GM12873 (cell line): ENCODE measurements around the gene NR6A1.

Source experiments
- TF ChIP-seq, protein P1 (sequence below): IDR thresholded peaks from 2 replicates; pipeline ENCODE4 v1.5.1; 2012; ENCODE audit warnings: low read depth, mild to moderate bottlenecking, moderate library complexity, low read length, control low read depth; ENCODE audit not compliant: insufficient read depth; ENCODE audit errors: missing control alignments

The NR6A1 gene

DNA sequence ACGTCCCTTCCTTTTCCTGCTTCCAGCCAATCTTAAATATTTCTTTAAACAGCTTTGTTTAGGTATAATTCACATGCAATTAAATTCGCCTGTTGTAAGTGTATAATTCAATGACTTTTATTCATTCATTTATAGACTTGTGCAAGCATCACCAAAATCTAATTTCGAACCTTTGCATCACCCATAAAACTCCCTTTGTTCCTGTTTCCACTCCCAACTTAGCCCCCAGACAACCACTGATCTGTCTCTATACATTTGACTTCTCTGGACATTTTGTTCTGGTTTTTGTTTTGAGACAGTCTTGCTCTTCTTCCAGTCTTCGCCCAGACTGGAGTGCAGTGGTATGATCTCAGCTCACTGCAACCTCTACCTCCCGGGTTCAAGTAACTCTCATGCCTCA, 71.5 kb downstream of the NR6A1 start:
- TF ChIP-seq, protein P1, sequence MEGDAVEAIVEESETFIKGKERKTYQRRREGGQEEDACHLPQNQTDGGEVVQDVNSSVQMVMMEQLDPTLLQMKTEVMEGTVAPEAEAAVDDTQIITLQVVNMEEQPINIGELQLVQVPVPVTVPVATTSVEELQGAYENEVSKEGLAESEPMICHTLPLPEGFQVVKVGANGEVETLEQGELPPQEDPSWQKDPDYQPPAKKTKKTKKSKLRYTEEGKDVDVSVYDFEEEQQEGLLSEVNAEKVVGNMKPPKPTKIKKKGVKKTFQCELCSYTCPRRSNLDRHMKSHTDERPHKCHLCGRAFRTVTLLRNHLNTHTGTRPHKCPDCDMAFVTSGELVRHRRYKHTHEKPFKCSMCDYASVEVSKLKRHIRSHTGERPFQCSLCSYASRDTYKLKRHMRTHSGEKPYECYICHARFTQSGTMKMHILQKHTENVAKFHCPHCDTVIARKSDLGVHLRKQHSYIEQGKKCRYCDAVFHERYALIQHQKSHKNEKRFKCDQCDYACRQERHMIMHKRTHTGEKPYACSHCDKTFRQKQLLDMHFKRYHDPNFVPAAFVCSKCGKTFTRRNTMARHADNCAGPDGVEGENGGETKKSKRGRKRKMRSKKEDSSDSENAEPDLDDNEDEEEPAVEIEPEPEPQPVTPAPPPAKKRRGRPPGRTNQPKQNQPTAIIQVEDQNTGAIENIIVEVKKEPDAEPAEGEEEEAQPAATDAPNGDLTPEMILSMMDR, result no peak

DNA sequence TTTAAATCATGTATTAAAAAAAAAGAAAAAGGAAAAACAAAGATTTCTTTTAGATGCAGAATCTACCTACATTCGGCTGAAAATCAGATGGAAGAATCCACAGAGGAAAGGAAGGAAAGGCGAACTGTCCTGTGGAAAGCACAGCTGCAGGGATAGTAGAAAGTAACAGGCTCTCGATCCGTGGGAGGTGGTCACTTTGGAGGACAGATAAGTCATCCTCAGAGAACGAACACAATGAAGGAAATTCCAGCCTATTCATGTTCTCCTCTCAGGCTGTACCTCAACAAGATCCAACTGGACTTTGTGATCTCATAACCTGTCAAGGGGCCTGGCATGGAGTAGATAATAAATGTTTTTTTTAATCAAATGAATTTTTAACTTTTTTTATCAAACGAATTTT, 72.8 kb downstream of the NR6A1 start:
- TF ChIP-seq, protein P1, result no peak

DNA sequence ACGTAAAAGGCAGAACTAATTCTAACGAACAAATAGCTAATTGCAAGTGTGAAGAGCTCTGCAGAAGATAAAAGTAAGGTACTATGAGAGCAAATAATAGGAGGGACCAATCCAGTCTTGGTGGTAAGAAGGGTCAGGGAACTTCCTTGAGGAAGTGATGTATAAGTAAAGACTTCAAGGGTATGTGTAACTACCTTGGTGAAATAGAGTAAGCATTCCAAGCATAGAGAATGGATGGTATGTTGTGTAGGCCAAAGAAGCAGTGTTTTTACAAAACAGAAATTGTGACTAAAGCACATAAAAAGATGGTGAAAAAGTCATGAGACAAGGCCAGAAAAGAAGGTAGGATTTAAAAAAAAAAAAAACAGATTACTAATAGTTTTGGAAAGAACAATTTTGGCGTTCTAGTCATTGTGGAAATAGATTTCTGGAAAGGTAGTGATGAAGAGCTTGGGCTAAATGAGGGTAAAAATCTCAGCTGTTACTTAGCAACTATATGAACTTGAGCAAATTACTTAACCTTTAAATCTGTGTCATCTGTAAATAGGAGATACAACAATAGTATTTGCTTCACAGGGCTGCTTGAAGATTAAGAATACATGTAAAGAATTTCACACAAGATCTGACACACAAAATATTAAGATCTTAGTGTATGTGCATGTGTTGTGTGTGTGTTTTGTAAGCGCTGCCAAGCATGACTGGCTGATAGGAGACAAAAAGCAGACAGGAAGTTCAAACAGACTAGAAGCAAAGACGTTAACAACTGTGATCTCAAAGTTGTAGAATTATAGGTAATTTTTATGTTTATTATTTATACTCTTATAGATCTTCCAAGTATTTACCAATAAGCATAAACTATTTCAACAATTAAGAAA, 73.5 kb downstream of the NR6A1 start:
- TF ChIP-seq, protein P1, result no peak

DNA sequence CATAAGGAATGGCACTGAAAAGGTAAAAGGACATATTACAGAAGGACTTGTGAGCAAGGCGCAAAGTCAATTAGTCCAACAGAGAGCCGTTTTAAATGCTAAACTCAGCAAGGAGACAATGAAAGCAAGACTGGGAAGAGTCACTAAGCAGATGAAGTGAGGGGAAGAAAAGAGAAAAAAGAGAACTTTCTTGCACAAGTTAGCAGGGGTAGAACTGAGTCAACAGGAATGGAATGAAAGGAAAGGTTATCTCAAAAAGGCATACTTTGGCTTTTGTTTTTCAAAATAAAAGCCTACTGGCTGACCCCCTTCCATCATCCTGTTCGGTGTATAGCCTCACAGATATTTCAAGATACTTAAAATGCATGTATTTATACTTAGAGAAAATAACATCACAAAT, 75.0 kb downstream of the NR6A1 start:
- TF ChIP-seq, protein P1, result no peak

DNA sequence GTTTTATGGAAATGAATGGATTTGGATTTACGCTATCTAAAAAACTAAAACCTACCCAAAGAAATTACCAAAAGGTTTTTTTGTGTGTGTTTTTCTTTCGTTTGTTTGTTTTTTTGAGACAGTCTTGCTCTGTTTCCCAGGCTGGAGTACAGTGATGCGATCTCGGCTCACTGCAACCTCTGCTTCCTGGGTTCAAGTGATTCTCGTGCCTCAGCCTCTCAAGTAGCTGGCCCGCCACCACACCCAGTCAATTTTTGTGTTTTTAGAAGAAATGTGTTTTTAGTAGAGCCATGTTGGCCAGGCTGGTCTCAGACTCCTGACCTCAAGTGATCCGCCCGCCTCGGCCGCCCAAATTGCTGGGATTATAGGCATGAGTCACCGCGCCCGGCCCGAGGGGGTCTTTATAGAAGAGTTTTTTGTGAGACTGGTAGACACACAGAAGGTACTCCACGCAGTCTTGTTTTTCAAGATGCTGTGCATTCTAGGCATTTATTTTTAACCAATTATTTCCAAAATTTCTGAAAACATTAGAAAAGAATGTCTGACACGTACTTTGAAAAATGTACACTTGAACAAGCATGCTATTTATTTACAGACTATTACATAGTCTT, 75.7 kb downstream of the NR6A1 start:
- TF ChIP-seq, protein P1, result no peak

DNA sequence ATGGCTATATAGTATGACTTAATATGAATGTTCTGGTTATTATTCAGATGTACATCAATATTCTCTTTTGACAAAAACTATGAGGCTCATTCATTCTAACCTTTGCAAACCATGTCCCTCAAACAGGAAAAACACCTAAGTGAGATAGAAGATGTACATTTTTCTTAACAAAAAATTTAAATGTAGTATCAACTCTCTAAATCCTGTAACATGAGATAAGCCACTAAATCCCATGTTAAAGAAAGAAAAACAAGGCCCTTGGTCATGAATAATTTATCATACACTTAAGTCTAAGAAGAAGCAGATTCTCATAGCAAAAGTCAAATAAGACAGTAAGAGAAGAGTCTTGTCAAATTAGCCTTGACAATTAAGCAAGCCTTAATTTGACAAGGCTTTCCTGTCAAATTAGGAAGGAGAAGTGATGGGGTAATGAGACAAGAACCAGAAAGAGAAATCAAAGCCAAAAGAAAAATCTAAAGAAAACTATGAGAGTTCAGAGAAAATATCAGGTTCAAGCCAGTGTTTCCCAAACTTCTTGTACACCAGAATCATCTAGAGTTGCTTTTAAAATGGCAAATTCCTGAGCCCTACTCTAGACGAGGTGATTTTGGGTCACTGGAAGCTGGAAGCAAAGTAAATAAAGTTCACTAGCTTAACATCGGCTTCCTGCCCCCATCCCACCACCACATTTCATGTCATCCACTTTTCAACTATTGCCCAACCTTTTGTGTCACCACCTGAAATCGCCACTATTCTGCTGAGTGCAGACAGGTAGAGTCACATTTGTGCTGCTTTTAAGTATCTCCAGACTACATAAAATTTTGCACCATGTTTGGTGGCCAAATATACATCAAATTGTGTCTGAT, 76.5 kb downstream of the NR6A1 start:
- TF ChIP-seq, protein P1, result no peak

DNA sequence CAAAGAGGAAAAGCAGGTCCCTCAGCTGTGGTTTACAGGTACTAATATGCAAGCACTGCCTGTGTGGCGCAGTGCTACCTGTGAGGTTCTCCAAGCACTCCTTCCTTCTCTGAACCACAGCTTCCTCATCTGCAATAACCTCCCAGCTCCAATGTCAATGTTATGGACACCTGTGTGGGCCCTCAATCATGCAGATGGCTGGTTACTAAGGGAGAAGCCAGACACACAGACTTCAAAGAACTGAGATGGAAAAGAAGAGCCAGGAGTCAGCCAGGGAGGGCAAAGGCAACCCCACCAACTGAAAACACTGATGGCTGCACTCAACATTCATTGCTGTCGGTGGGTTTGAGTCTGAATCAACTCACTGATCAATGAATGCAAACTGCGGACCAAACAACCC, 77.7 kb downstream of the NR6A1 start:
- TF ChIP-seq, protein P1, result no peak
